ENCODE measurements around the gene CRKL.

CRKL gene

GRCh38 chr22:20953342-20953608 is 36.1 kb downstream of the CRKL start:
- no peak for DNase-seq

DNA sequence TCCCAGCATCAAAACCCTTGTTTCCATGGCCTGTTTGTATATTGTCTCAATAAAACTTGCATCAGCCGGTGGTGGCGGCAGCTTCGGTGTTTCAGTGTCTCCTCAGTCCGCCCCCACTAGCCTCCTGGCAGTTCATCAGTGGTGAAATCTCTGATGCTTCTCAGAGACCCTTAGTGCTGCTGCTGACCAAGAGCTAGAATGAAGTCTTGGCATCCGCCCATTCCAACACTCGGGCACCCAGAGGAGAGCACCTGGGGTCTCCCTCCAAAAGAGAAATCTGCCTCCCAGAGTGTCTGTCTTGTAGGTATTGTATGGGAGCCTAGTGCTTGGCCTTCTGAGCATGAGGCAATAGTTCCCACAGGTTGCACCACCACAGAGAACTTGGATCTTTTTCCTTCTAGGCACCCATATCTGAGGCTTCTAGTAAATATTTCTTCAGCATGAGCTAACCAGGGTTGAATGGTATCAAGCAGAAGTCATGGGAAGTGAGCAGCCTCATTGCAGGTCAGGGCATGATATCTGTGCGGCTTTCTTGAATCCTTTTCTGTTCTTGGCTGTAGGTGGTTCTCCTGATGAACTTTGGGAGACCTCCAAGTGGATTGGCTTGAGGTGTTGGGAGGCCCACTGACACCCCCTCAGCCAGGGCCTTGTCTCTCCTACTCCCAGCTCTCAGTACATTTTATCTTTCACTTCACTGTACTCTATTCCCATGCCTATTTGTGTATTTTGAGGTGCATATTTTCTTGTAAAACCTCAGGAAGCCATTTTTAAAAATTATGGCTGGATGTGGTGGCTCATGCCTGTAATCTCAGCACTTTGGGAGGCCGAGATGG is 36.7 kb downstream of the CRKL start:
- no peak for DNase-seq

- no peak for DNase-seq
These were observed 38.3 kb downstream of the CRKL start for GRCh38 chr22:20955548-20955947.

DNA sequence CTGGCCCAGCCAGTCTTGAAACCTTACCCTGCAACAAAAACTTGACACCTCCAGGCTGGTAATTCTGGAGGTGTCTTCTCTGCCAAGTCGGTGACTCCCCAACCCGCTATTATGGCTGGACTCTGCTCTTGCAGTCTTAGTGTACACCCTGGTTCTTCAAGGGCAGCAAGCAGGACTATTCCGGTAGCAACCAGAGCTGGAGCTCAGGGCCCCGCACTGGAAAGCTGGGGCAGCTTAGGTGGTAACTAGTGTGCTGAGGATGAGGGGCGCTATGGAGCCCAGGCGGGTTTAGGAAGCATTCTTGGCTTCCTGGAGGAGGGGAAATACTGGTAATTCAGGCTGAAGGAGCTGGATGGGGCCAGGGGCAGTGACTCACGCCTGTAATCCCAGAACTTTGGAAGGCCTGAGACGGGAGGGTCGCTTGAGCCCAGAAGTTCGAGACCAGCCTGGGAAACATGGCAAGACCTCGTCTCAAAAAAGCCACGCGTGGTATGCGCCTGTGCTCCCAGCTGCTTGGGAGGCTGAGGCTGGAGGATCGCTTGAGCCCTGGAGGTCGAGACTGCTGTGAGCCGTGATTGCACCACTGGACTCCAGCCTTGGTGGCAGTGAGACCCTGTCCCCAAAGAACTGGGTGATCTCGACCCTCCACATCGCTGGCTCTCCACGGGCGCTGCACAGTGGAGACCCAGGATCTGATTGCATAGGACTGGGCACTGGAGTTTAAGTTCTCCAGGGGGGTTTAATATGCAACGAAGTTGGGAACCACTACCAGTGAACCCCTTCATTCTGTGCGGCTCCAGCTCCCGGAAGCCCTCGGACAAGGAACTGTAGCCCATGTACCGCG is 39.3 kb downstream of the CRKL start:
- DNase-seq = no peak

- DNase-seq = no peak
These were observed 40.0 kb downstream of the CRKL start for GRCh38 chr22:20957102-20957682.

DNA sequence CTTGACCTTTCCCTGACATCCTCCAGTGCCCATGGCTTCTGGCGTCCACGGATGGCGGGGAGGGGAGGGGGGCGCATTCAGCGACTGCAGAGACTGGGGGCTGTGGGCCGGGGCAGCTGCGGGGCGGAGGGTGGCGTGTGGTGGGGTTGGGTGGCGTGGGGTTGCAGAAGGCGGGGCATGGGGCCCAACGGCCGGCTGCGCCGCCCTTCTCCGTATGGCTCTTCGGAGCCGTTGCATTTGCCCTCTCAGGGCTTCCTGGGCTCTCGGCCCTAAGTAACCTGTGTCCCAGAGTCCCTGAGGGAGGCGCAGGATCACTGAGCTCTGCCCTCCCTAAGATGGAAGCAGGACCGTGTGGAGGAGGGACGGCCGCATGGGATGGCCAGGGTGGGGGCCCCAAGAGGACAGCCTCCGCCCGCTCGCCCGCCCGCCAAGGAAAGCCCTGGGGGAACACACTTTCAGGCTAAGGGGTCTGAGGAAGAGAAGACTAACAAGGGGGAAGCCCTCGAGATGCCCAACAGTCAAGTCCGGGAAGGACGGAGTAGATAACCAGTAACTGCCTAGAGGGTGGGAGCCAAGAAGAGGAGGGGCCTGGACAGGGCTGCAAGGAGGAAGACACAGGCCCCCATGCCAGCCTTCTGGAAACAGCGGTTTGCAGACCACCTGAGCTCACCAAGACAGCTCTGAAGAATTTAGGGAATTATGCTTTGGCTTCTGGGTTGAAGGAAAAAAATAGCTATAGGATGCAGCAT is 40.6 kb downstream of the CRKL start:
- no peak for DNase-seq

- DNase-seq = no peak
These were observed 42.6 kb downstream of the CRKL start for GRCh38 chr22:20959578-20960461.

GRCh38 chr22:20960609-20961008 is 43.4 kb downstream of the CRKL start:
- DNase-seq = no peak

DNA sequence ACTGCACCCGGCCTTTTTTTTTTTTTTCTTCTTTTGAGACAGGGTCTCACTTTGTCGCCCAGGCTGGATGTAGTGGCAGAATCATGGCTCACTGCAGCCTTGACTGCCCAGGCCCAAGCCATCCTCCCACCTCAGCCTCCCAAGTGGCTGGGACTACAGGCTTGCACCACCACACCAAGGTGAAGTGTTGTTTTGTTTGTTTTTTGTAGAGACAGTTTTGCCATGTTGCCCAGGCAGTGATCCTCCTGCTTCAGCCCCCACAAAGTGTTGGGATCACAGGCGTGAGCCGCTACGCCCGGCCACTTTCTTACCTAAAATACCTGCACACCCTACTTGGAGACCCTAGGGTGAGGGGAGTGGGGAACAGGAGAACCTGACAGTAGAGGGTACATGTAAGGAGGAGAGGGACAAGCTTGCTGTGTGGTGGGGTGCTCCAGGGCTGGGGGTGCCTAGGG is 45.3 kb downstream of the CRKL start:
- DNase-seq = no peak

- DNase-seq = no peak
These were observed 46.2 kb downstream of the CRKL start for GRCh38 chr22:20963201-20964052.

DNA sequence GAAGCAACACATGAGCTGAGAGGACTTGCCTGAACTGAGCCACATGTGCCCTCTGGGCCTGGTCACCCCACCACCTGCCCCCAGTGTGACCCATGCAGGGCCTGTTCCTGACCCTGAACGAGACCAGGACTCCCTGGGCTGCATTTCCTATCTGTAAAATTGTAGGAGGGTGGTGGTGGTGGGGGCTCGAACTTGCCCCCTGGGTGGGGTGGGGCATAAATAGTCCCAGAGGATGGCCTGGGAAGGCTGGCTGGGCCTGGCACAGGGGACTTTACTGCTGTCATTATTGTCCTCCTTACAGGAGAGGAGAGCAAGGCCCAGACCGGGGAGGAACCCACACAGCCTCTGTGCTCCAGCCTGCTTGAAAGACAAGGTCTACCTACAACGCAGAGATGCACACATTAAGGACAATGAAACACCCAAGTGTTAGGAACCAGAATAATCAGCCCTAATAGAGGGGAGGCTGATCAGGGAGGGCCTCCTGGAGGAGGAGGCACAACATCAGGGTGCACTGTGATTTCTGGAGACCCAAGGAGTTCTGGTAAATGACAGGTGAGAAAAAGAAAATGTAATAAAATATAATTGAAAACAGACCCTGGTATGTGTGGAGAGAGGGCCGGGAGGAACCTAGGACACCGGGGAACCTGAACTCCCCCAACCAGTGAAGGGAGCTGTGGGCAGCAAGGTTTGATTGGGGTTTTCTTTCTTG is 47.0 kb downstream of the CRKL start:
- no peak for DNase-seq

- DNase-seq = no peak
These were observed 47.5 kb downstream of the CRKL start for GRCh38 chr22:20964799-20965103.

- no peak for DNase-seq
These were observed 48.1 kb downstream of the CRKL start for GRCh38 chr22:20965104-20965887.

DNA sequence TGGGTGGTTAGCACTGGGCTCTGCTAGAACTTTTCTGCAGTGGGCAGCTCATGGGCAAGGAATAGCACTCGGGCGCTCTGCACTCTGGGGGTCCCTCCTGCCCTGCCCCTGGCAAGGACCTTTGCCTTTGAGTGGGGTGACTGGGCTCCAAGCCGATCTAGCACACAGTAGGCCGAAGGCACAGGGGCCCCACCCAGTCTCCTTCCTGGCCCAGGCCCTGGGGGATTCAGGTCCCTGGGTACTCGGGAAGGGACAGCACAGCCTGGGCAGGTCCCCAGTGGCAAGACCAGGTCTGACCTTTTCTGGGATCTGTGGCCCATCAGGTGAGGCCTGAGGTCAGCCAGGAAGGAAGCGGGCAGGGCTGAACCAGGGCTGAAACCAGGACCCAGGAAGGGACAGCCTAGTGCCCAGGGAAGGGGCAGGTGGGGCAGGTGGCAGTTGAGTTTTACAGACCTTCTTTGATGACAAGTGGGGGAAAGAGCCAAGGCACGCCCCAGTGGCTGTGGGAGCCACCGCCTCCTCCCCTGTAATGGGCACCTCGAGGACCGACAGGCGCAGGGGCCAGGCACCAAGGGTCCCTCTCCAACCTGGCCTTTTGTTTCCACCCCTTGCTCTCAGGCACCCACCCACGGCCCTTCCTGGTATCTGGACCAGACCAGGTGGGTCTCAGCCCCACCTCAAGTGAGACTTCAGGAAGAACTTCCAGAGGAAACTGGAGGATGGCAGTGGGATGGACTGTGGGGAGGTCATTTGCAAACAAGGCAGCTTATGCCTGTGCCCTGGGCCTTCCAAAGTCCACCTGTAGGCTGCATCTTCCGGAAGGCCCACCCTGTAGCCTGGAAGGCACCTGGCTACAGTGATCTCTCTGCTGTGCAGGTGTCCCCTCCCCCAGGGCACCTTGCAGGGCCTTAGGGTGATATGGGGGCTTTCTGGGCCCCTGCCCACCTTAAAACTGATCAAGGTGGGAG is 49.0 kb downstream of the CRKL start:
- DNase-seq = no peak

- DNase-seq = no peak
These were observed 49.9 kb downstream of the CRKL start, which contains the start of gene AIFM3 for GRCh38 chr22:20966883-20967696. TSS of gene AIFM3 (plus strand) at chr22:20967255. CDS start at chr22:20967945, 690 bp downstream.

GRCh38 chr22:20967697-20968211 is 50.5 kb downstream of the CRKL start:
- no peak for DNase-seq

- DNase-seq = no peak
These were observed 51.2 kb downstream of the CRKL start for GRCh38 chr22:20968281-20968977.
